DND-41 (cell line): ENCODE results near the gene ACE.

Experiments
- ATAC-seq: fragments of 200-7000 bp; cut with Tn5 transposase; 3 replicates; pipeline ENCODE4 v1.9.1; 2021; ENCODE audit warnings: low read depth; ENCODE audit not compliant: insufficient read depth
- DNase-seq: peaks from one replicate; pipeline ENCODE4 v3.0.0-alpha.2; 2020
- H2AFZ ChIP-seq: 2 replicates; pipeline ENCODE4 v1.6.0; 2012; ENCODE audit warnings: low read depth, low read length
- H3K27ac ChIP-seq: 2 replicates; pipeline ENCODE4 v1.5.1; 2012; ENCODE audit warnings: low read length, inconsistent platforms
- H3K27me3 ChIP-seq: fragments of 200-600 bp; sonication (generic); 2 replicates; pipeline ENCODE4 v1.6.0; 2012; ENCODE audit warnings: low read length, mild to moderate bottlenecking, inconsistent platforms; ENCODE audit not compliant: insufficient read depth, poor library complexity
- H3K36me3 ChIP-seq: 2 replicates; pipeline ENCODE4 v1.5.1; 2012; ENCODE audit warnings: low read length, inconsistent platforms; ENCODE audit not compliant: insufficient read depth
- H3K4me1 ChIP-seq: 2 replicates; pipeline ENCODE4 v1.5.1; 2012; ENCODE audit warnings: mild to moderate bottlenecking, low read length; ENCODE audit not compliant: insufficient read depth
- H3K4me2 ChIP-seq: 2 replicates; pipeline ENCODE4 v1.6.0; 2012; ENCODE audit warnings: mild to moderate bottlenecking, moderate library complexity, low read length, inconsistent platforms; ENCODE audit not compliant: insufficient read depth
- H3K4me3 ChIP-seq, 2 experiments: fragments of 200-600 bp in 1 of 2; shearing (Covaris generic) in 1 of 2; 2 replicates each; pipeline ENCODE4 v1.5.1; 2012 to 2016; ENCODE audit warnings: inconsistent platforms in 2 of 2, low read length in 2 of 2, mild to moderate bottlenecking in 2 of 2, low read depth in 1 of 2, moderate library complexity in 1 of 2
- H3K79me2 ChIP-seq: 2 replicates; pipeline ENCODE4 v1.6.0; 2012; ENCODE audit warnings: low read length, inconsistent platforms; ENCODE audit not compliant: insufficient read depth
- H3K9ac ChIP-seq: 2 replicates; pipeline ENCODE4 v1.6.0; 2012; ENCODE audit warnings: low read depth, mild to moderate bottlenecking, inconsistent platforms, low read length, moderate library complexity
- H3K9me3 ChIP-seq: 2 replicates; pipeline ENCODE4 v1.5.1; 2012; ENCODE audit warnings: low read length, moderate library complexity, mild to moderate bottlenecking, inconsistent platforms; ENCODE audit not compliant: insufficient read depth, severe bottlenecking
- H4K20me1 ChIP-seq: 2 replicates; pipeline ENCODE4 v1.6.0; 2012; ENCODE audit warnings: low read length; ENCODE audit not compliant: insufficient read depth
- EZH2 ChIP-seq: IDR thresholded peaks from 3 replicates; pipeline ENCODE4 v1.6.1; 2012; ENCODE audit warnings: borderline replicate concordance, low read depth, mild to moderate bottlenecking, moderate library complexity, low read length, inconsistent platforms; ENCODE audit not compliant: severe bottlenecking
- TF ChIP-seq, protein P1 (sequence below): IDR thresholded peaks from 2 replicates; pipeline ENCODE4 v1.5.1; 2012; ENCODE audit warnings: borderline replicate concordance, low read length, moderate library complexity, mild to moderate bottlenecking; ENCODE audit not compliant: poor library complexity, severe bottlenecking; ENCODE audit errors: extremely low read depth

Gene ACE

DNA sequence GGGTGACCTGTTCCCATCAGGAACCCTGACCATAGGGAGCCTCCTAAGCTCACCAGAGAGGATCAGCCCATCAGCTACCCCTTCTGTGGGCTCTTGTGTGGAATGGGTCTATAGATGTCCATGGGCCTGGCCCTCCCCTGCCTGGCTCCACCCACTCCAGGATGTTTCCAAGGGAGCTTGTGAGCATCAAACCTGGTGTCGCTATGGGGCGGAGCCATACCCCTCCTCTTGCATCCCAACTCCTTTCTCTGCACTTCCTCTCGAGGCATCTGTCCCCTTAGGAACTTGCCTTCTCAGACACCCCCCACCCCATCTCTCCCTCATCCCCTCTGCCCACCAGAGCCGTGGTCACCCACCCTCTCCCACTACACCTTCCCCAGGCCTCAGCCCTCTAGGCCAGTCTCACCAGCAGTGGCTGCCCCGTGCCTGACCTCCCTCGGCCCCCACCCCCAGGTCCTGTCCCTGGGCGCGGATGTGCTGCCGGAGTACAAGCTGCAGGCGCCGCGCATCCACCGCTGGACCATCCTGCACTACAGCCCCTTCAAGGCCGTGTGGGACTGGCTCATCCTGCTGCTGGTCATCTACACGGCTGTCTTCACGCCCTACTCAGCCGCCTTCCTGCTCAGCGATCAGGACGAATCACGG, 56.7 kb downstream of the ACE start:
- Histone ChIP-seq H3K27ac (no peak overlapping the region), H2AFZ (no peak overlapping the region), H3K9ac (no peak overlapping the region), H3K4me3 (no peak overlapping the region), H3K4me2 (no peak overlapping the region), H3K36me3 (no peaks in the 10 kb centered on the region), H3K9me3 (no peaks in the 10 kb centered on the region), H3K79me2 (no peaks in the 10 kb centered on the region), H4K20me1 (no peaks in the 10 kb centered on the region; the same call in 1 of the 2 replicates), H3K27me3 (peaks cover 2% of the 10 kb centered on the region), H3K4me1 (no peaks in the 10 kb centered on the region)
- no peak for ATAC-seq
- TF ChIP-seq, protein P1, sequence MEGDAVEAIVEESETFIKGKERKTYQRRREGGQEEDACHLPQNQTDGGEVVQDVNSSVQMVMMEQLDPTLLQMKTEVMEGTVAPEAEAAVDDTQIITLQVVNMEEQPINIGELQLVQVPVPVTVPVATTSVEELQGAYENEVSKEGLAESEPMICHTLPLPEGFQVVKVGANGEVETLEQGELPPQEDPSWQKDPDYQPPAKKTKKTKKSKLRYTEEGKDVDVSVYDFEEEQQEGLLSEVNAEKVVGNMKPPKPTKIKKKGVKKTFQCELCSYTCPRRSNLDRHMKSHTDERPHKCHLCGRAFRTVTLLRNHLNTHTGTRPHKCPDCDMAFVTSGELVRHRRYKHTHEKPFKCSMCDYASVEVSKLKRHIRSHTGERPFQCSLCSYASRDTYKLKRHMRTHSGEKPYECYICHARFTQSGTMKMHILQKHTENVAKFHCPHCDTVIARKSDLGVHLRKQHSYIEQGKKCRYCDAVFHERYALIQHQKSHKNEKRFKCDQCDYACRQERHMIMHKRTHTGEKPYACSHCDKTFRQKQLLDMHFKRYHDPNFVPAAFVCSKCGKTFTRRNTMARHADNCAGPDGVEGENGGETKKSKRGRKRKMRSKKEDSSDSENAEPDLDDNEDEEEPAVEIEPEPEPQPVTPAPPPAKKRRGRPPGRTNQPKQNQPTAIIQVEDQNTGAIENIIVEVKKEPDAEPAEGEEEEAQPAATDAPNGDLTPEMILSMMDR, result no peak
- TF ChIP-seq EZH2, result no peak
- no peak for DNase-seq

DNA sequence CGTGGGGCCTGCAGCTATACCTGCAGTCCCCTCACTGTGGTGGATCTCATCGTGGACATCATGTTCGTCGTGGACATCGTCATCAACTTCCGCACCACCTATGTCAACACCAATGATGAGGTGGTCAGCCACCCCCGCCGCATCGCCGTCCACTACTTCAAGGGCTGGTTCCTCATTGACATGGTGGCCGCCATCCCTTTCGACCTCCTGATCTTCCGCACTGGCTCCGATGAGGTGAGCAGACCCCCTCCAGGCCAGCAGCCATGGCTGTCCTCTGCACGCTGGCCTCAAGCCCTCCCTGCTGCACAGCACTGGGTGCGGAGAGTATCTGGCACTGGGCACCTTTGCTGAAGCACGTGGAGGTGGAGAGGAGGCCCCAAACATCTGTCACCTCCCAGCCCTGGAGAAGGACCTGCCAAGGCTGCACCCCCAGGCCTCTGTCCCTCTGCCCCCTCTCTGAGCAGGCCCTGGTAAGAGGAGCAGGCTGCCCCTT, 57.3 kb downstream of the ACE start:
- Histone ChIP-seq H3K27ac (no peak overlapping the region), H2AFZ (no peak overlapping the region), H3K9ac (no peak overlapping the region), H3K9me3 (no peaks in the 10 kb centered on the region), H3K79me2 (no peaks in the 10 kb centered on the region), H3K4me3 (no peak overlapping the region), H4K20me1 (no peaks in the 10 kb centered on the region; the same call in 1 of the 2 replicates), H3K27me3 (peaks cover 3% of the 10 kb centered on the region), H3K4me1 (no peaks in the 10 kb centered on the region), H3K36me3 (no peaks in the 10 kb centered on the region), H3K4me2 (no peak overlapping the region)
- no peak for ATAC-seq
- no peak for TF ChIP-seq EZH2
- TF ChIP-seq, protein P1, result no peak
- DNase-seq, result no peak

DNA sequence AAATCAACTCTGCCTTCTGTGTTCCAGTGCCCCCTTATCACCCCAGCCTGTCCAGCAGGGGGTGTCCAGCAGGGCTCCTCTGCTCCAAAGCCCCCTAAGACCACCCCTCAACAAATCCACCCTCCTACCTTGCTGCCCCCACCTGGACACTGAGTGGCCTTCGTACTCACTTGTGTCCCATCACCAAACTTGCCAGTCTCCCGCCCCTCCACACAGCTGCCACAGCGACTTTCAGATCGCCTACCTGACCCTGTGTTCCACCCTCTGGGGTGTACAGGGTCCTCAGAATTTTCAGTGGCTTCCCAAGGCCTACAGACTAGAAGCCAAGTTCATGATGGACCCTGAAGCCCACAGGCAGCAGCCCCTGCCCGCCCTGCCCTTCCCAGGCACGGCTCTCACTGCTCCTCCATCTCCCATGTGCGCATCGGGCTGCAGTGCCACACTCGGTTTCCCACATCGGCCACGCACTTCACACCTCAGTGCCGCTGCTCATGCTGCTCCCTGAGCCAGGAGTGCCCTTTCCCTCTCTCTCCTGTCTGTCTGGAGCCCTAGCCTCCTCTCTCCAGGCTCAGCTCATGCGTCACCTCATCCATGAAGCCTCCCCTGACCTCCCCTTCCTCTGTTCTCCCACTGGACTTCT, 58.1 kb downstream of the ACE start:
- Histone ChIP-seq H3K36me3 (no peaks in the 10 kb centered on the region), H3K27me3 (peaks cover 3% of the 10 kb centered on the region), H3K9me3 (no peaks in the 10 kb centered on the region), H3K79me2 (no peaks in the 10 kb centered on the region), H3K4me3 (no peak overlapping the region), H3K4me2 (no peak overlapping the region), H3K9ac (no peak overlapping the region), H3K27ac (no peak overlapping the region), H4K20me1 (no peaks in the 10 kb centered on the region; the same call in 1 of the 2 replicates), H3K4me1 (no peaks in the 10 kb centered on the region), H2AFZ (no peak overlapping the region)
- no peak for DNase-seq
- TF ChIP-seq EZH2, result no peak
- TF ChIP-seq, protein P1, result no peak
- ATAC-seq, result no peak
